Fibroblast of skin of left quadriceps (primary cell): ENCODE measurements around the gene CCDC6.

Experiments used
- DNase-seq, 2 experiments: peaks; one replicate each; pipeline ENCODE4 v3.0.0-alpha.2; 2013; ENCODE audit warnings: low read depth in 2 of 2

The CCDC6 gene

GRCh38 chr10:59852670-59853069, 53.7 kb downstream of the CCDC6 start:
- DNase-seq: no peak

GRCh38 chr10:59851864-59852263, 54.5 kb downstream of the CCDC6 start:
- DNase-seq: no peak

GRCh38 chr10:59847888-59848287, 58.5 kb downstream of the CCDC6 start:
- DNase-seq: no peak

- DNase-seq: no peak
Observed at GRCh38 chr10:59847326-59847725, 59.0 kb downstream of the CCDC6 start.

GRCh38 chr10:59844436-59844835, 61.9 kb downstream of the CCDC6 start:
- no peak for DNase-seq

- no peak for DNase-seq
Observed at GRCh38 chr10:59843748-59844147, 62.6 kb downstream of the CCDC6 start.

- DNase-seq: peak; percentile 6 to 20
Observed at GRCh38 chr10:59839576-59839975, 66.8 kb downstream of the CCDC6 start.

GRCh38 chr10:59838085-59838789, 68.1 kb downstream of the CCDC6 start:
- no peak for DNase-seq

GRCh38 chr10:59833810-59834209, 72.5 kb downstream of the CCDC6 start:
- DNase-seq: no peak

- DNase-seq: no peak
Observed at GRCh38 chr10:59832506-59832905, 73.8 kb downstream of the CCDC6 start.

- no peak for DNase-seq
Observed at GRCh38 chr10:59831658-59832503, 74.5 kb downstream of the CCDC6 start.

- DNase-seq: peak; percentile 16 to 17
Observed at GRCh38 chr10:59830601-59831259, 75.6 kb downstream of the CCDC6 start.

GRCh38 chr10:59829601-59830000, 76.8 kb downstream of the CCDC6 start:
- DNase-seq: no peak

GRCh38 chr10:59829024-59829423, 77.3 kb downstream of the CCDC6 start:
- DNase-seq: no peak

GRCh38 chr10:59825932-59826331, 80.4 kb downstream of the CCDC6 start:
- DNase-seq: no peak

GRCh38 chr10:59823751-59824150, 82.6 kb downstream of the CCDC6 start:
- no peak for DNase-seq

GRCh38 chr10:59823111-59823510, 83.2 kb downstream of the CCDC6 start:
- DNase-seq: no peak

- no peak for DNase-seq
Observed at GRCh38 chr10:59820471-59820870, 85.9 kb downstream of the CCDC6 start.

GRCh38 chr10:59819683-59820082, 86.7 kb downstream of the CCDC6 start:
- no peak for DNase-seq

GRCh38 chr10:59819265-59819664, 87.1 kb downstream of the CCDC6 start:
- no peak for DNase-seq

GRCh38 chr10:59817773-59818172, 88.6 kb downstream of the CCDC6 start:
- DNase-seq: no peak

- DNase-seq: no peak
Observed at GRCh38 chr10:59814878-59815277, 91.5 kb downstream of the CCDC6 start.
